ENCODE results near the gene PRIMA1.

The PRIMA1 gene

DNA sequence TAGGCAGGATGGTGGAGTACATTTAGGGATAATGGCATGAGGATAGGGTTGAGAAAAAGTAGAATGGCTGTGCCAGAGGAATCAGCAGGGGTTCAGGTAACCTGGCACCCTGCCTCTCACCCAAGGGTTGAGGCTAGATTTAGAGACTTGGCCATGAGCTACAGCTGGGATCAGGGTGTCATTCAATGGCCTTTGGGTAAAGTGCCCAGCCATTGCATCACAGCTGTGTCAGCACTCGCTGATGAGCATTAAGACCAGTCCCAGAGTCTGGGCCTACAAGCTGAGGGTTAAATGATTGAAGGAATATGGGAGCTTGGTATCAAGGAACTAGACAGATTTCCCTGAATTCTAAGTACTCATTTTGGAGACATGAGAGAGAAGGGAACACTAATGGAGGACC, 113.9 kb downstream of the PRIMA1 start:
- no peak for DNase-seq (ENCODE audit: low spot score)

DNA sequence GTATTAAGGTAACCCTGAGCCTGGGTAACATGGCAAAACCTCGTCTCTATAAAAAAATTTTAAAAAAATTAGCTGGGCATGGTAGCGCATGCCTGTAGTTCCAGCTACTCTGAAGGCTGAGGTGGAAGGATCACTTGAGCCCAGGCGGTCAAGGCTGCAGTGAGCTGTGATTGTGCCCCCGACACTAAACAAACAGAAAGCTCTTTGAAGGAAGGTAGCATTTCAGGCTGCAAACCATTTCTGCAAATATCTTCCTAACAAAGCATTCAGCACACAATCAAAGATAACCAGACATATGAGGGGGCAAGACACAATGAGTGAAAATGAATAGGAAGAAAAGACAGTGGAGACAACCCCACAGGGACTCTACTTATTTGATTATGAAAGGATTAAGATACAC, 118.7 kb downstream of the PRIMA1 start:
- DNase-seq (ENCODE audit: low spot score): no peak

Measured in left forelimb (tissue), 1 donor.